Measurements from ENCODE around the gene UGGT1. TPM values are rescaled to one million over a fixed set of nuclear protein-coding genes. Genes with fewer than 3 reads are reported as not detected.

The UGGT1 gene
- total and polyA plus RNA-seq, 9 of the 15 experiments (the other 6 are each of a cell fraction or from before 2014, with no cell fraction given), result 5.1 to 56.4 (median 37.9) TPM

DNA sequence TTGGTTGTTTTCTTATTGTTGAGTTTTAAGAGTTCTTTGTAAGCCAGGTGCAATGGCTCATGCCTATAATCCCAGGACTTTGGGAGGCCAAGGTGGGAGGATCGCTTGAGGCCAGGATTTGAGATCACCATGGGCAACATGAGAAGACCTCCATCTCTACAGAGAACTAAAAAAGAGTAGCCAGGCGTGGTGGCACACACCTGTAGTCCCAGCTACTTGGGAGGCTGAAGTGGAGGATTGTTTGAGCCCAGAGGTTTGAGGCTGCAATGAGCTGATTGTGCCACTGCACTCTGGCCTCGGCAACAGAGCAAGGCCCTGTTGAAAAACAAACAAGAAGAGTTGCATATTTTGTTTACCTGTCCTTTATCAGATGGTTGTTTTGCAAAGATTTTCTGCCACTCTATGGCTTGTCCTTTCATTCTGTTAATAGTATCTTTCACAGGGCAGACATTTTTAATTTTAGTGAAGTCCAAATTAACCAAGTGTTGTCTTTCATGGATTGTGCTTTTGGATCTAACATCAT, 46.2 kb downstream of the UGGT1 start (continued):
- TF ChIP-seq, protein P1, sequence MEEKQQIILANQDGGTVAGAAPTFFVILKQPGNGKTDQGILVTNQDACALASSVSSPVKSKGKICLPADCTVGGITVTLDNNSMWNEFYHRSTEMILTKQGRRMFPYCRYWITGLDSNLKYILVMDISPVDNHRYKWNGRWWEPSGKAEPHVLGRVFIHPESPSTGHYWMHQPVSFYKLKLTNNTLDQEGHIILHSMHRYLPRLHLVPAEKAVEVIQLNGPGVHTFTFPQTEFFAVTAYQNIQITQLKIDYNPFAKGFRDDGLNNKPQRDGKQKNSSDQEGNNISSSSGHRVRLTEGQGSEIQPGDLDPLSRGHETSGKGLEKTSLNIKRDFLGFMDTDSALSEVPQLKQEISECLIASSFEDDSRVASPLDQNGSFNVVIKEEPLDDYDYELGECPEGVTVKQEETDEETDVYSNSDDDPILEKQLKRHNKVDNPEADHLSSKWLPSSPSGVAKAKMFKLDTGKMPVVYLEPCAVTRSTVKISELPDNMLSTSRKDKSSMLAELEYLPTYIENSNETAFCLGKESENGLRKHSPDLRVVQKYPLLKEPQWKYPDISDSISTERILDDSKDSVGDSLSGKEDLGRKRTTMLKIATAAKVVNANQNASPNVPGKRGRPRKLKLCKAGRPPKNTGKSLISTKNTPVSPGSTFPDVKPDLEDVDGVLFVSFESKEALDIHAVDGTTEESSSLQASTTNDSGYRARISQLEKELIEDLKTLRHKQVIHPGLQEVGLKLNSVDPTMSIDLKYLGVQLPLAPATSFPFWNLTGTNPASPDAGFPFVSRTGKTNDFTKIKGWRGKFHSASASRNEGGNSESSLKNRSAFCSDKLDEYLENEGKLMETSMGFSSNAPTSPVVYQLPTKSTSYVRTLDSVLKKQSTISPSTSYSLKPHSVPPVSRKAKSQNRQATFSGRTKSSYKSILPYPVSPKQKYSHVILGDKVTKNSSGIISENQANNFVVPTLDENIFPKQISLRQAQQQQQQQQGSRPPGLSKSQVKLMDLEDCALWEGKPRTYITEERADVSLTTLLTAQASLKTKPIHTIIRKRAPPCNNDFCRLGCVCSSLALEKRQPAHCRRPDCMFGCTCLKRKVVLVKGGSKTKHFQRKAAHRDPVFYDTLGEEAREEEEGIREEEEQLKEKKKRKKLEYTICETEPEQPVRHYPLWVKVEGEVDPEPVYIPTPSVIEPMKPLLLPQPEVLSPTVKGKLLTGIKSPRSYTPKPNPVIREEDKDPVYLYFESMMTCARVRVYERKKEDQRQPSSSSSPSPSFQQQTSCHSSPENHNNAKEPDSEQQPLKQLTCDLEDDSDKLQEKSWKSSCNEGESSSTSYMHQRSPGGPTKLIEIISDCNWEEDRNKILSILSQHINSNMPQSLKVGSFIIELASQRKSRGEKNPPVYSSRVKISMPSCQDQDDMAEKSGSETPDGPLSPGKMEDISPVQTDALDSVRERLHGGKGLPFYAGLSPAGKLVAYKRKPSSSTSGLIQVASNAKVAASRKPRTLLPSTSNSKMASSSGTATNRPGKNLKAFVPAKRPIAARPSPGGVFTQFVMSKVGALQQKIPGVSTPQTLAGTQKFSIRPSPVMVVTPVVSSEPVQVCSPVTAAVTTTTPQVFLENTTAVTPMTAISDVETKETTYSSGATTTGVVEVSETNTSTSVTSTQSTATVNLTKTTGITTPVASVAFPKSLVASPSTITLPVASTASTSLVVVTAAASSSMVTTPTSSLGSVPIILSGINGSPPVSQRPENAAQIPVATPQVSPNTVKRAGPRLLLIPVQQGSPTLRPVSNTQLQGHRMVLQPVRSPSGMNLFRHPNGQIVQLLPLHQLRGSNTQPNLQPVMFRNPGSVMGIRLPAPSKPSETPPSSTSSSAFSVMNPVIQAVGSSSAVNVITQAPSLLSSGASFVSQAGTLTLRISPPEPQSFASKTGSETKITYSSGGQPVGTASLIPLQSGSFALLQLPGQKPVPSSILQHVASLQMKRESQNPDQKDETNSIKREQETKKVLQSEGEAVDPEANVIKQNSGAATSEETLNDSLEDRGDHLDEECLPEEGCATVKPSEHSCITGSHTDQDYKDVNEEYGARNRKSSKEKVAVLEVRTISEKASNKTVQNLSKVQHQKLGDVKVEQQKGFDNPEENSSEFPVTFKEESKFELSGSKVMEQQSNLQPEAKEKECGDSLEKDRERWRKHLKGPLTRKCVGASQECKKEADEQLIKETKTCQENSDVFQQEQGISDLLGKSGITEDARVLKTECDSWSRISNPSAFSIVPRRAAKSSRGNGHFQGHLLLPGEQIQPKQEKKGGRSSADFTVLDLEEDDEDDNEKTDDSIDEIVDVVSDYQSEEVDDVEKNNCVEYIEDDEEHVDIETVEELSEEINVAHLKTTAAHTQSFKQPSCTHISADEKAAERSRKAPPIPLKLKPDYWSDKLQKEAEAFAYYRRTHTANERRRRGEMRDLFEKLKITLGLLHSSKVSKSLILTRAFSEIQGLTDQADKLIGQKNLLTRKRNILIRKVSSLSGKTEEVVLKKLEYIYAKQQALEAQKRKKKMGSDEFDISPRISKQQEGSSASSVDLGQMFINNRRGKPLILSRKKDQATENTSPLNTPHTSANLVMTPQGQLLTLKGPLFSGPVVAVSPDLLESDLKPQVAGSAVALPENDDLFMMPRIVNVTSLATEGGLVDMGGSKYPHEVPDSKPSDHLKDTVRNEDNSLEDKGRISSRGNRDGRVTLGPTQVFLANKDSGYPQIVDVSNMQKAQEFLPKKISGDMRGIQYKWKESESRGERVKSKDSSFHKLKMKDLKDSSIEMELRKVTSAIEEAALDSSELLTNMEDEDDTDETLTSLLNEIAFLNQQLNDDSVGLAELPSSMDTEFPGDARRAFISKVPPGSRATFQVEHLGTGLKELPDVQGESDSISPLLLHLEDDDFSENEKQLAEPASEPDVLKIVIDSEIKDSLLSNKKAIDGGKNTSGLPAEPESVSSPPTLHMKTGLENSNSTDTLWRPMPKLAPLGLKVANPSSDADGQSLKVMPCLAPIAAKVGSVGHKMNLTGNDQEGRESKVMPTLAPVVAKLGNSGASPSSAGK (IDR thresholded peaks at IDR 0.05), result no peak
- TF ChIP-seq BCL6 (CRISPR knock-in tag; IDR thresholded peaks at IDR 0.05) (no peak), NFXL1 (CRISPR knock-in tag; IDR thresholded peaks at IDR 0.05) (no peak), CAMTA2 (CRISPR knock-in tag; conservative IDR thresholded peaks at IDR 0.05) (no peak), FIP1L1 (IDR thresholded peaks at IDR 0.05; ENCODE audit: low read depth, low read length, poor library complexity, severe bottlenecking) (no peak), NFRKB (IDR thresholded peaks at IDR 0.05; ENCODE audit: low read depth) (no peak), STAG1 (CRISPR knock-in tag; IDR thresholded peaks at IDR 0.05; ENCODE audit: borderline replicate concordance) (no peak)
- TF ChIP-seq, protein P2, sequence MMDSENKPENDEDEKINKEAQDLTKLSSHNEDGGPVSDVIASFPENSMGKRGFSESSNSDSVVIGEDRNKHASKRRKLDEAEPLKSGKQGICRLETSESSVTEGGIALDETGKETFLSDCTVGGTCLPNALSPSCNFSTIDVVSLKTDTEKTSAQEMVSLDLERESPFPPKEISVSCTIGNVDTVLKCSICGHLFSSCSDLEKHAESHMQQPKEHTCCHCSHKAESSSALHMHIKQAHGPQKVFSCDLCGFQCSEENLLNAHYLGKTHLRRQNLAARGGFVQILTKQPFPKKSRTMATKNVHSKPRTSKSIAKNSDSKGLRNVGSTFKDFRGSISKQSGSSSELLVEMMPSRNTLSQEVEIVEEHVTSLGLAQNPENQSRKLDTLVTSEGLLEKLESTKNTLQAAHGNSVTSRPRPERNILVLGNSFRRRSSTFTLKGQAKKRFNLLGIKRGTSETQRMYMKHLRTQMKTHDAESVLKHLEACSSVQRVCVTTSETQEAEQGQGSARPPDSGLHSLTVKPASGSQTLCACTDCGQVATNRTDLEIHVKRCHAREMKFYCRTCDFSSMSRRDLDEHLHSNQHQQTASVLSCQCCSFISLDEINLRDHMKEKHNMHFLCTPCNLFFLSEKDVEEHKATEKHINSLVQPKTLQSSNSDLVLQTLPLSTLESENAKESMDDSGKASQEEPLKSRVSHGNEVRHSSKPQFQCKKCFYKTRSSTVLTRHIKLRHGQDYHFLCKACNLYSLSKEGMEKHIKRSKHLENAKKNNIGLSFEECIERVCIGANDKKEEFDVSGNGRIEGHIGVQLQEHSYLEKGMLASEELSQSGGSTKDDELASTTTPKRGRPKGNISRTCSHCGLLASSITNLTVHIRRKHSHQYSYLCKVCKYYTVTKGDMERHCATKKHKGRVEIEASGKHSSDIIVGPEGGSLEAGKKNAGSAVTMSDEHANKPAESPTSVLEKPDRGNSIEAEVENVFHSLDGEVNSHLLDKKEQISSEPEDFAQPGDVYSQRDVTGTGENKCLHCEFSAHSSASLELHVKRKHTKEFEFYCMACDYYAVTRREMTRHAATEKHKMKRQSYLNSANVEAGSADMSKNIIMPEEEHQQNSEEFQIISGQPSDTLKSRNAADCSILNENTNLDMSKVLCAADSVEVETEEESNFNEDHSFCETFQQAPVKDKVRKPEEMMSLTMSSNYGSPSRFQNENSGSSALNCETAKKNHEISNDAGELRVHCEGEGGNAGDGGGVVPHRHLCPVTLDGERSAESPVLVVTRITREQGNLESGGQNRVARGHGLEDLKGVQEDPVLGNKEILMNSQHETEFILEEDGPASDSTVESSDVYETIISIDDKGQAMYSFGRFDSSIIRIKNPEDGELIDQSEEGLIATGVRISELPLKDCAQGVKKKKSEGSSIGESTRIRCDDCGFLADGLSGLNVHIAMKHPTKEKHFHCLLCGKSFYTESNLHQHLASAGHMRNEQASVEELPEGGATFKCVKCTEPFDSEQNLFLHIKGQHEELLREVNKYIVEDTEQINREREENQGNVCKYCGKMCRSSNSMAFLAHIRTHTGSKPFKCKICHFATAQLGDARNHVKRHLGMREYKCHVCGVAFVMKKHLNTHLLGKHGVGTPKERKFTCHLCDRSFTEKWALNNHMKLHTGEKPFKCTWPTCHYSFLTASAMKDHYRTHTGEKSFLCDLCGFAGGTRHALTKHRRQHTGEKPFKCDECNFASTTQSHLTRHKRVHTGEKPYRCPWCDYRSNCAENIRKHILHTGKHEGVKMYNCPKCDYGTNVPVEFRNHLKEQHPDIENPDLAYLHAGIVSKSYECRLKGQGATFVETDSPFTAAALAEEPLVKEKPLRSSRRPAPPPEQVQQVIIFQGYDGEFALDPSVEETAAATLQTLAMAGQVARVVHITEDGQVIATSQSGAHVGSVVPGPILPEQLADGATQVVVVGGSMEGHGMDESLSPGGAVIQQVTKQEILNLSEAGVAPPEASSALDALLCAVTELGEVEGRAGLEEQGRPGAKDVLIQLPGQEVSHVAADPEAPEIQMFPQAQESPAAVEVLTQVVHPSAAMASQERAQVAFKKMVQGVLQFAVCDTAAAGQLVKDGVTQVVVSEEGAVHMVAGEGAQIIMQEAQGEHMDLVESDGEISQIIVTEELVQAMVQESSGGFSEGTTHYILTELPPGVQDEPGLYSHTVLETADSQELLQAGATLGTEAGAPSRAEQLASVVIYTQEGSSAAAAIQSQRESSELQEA (IDR thresholded peaks at IDR 0.05; ENCODE audit: low read depth), result no peak
